Natural killer cell (primary cell): Measurements from ENCODE around the gene UTRN. TPM values are rescaled to one million over a fixed set of nuclear protein-coding genes. Genes with fewer than 3 reads are reported as not detected.

Experiments used
- ATAC-seq, 3 donors: fragments of 150-1000 bp in 2 of 3; fragments of 200-7000 bp in 1 of 3; cut with Tn5 transposase; 1 replicate in 1 of 3; 2 replicates in 2 of 3; pipeline ENCODE4 v1.10.0; 2021; ENCODE audit warnings: mild to moderate bottlenecking in 2 of 3, moderate library complexity in 2 of 3
- DNase-seq, 2 donors: peaks; one replicate each; pipeline versions ENCODE4 v3.0.0 to v3.0.0-alpha.2; 2013 to 2021; ENCODE audit warnings: mixed read lengths in 1 of 2
- H3K27ac ChIP-seq: one replicate; pipeline ENCODE4 v1.5.1; 2013; ENCODE audit warnings: mild to moderate bottlenecking, low read length
- H3K27me3 ChIP-seq: one replicate; pipeline ENCODE4 v1.6.1; 2013; ENCODE audit warnings: low read length; ENCODE audit not compliant: control insufficient read depth, insufficient read depth
- H3K36me3 ChIP-seq: one replicate; pipeline ENCODE4 v1.6.1; 2013; ENCODE audit warnings: low read length; ENCODE audit not compliant: control insufficient read depth, insufficient read depth
- H3K4me1 ChIP-seq: one replicate; pipeline ENCODE4 v1.6.1; 2013; ENCODE audit warnings: low read length; ENCODE audit not compliant: control insufficient read depth, insufficient read depth
- H3K4me3 ChIP-seq: one replicate; pipeline ENCODE4 v1.5.1; 2013; ENCODE audit warnings: low read length
- H3K9me3 ChIP-seq: one replicate; pipeline ENCODE4 v1.6.1; 2013; ENCODE audit warnings: low read length; ENCODE audit not compliant: control insufficient read depth, insufficient read depth
- H3K27ac Mint-ChIP-seq, 2 donors: one replicate each; pipeline ENCODE4 v1.8.0; 2022; ENCODE audit warnings: mild to moderate bottlenecking in 2 of 2, mixed read lengths in 2 of 2, moderate library complexity in 1 of 2
- H3K27me3 Mint-ChIP-seq, 2 donors: one replicate each; pipeline ENCODE4 v1.8.0; 2022; ENCODE audit warnings: low read depth in 2 of 2, mixed read lengths in 2 of 2
- H3K36me3 Mint-ChIP-seq: one replicate; pipeline ENCODE4 v1.8.0; 2022; ENCODE audit warnings: mixed read lengths
- H3K4me1 Mint-ChIP-seq, 2 donors: one replicate each; pipeline ENCODE4 v1.8.0; 2022; ENCODE audit warnings: mixed read lengths in 2 of 2
- H3K4me3 Mint-ChIP-seq: one replicate; pipeline ENCODE4 v1.8.0; 2022; ENCODE audit warnings: mild to moderate bottlenecking, moderate library complexity, mixed read lengths
- H3K9me3 Mint-ChIP-seq, 2 donors: one replicate each; pipeline ENCODE4 v1.8.0; 2022; ENCODE audit warnings: mixed read lengths in 2 of 2
- CTCF ChIP-seq: fragments of 200-600 bp; IDR thresholded peaks from one replicate; pipeline ENCODE4 v1.8.0; 2022; ENCODE audit warnings: antibody characterized with exemption
- WGBS: methylation state at CpG from one replicate; pipeline ENCODE4 v1.1.7; 2013; ENCODE audit warnings: missing lambda C conversion rate; ENCODE audit not compliant: insufficient coverage; 5-methylcytosine and 5-hydroxymethylcytosine counted together
- intact Hi-C: fragments of 100-400 bp; cut with micrococcal nuclease; formaldehyde crosslinking; loops from one replicate; pipeline ENCODE4 v1.14.2; 2022
- total RNA-seq, 4 donors: library from RNA; stranded (reverse); fragments of 120-200 nt in 1 of 4; gene quantifications; one replicate each; pipeline versions ENCODE4 v1.2.3 to v1.2.4, GENCODE V29; 2013 to 2022

Gene UTRN
- total RNA-seq, 3 donors from 2014 or later (not counting 1 experiment from before 2014, with no cell fraction given): 584 to 715 (median 591) TPM

DNA sequence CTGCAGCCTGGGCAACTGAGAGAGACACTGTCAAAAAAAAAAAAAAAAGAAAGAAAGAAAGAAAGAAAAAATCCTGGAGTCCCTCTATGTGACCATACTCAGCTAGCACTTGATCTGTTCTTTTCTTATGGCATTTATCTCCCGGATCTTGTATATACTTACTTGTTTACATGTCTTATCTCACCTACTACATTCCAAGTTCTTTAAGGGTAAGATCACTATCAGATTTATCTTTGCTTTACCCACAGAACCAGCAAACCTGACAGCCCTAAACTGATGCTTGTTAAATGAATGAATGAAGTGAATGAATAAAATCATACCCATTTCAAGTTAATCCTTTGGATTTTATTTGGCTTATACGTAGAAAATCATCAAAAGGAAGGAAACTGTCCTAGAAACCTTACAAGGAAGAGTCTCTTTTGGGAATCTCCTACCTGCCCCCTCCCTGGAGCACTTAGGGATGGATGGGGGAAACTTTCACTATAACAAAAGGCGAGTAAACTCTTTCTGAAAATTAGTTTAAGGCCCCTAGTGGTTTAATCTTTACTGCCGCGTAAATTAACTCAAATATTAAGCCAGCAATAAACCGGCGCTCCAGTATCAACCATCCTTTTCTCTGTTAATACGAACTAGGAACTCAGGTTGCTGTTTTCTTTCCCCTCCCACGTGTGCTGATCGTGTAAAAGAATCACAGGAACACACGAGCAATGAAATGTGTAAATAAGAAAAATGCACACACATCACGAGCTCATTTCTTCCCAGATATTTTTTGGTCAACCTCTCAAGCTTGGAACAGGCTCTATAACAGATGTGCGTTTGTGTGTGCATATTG, 1.3 kb upstream of the UTRN start:
- Mint-ChIP-seq H3K4me1 (peaks cover 34 to 43% of the 10 kb centered on the region in 2 donors), H3K4me3 (peak overlapping the region; percentile 94), H3K36me3 (no peaks in the 10 kb centered on the region), H3K27me3 (no peaks in the 10 kb centered on the region), H3K27ac (peak overlapping the region; percentile 91 to 92), H3K9me3 (no peaks in the 10 kb centered on the region)
- no peaks in the 10 kb centered on the region for H3K36me3 ChIP-seq
- TF ChIP-seq CTCF: no peak
- no peaks in the 10 kb centered on the region for H3K9me3 ChIP-seq
- intact Hi-C loops: loop anchor here (10.0 kb wide), 1 partner anchor 179 kb away; no protein-coding TSS in a partner anchor
- DNase-seq: peak in 1 of 2 donors; percentile 10
- H3K4me3 ChIP-seq: peak overlapping the region; percentile 62
- H3K4me1 ChIP-seq: peaks cover 9% of the 10 kb centered on the region
- ATAC-seq: no peak
- H3K27ac ChIP-seq: no peak overlapping the region
- no peaks in the 10 kb centered on the region for H3K27me3 ChIP-seq
- WGBS: 19% methylated on average over 7 of the region's 13 CpGs

DNA sequence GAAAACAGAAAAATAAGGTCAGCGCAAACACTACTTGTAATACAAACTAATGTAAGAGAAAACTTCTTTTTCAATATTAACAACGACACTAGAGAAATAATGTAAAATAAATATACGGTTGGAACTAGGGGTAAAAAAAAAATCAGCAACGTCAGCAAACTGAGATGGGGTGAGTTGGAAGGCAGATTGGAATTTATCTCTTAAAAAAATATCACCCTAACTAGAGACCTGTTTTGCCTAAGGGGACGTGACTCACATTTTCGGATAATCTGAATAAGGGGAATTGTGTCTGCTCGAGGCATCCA, 705 bp upstream of the UTRN start:
- H3K27ac ChIP-seq: peak overlapping the region; percentile 19
- Mint-ChIP-seq H3K4me1 (peaks cover 40 to 48% of the 10 kb centered on the region in 2 donors), H3K9me3 (no peaks in the 10 kb centered on the region), H3K36me3 (no peaks in the 10 kb centered on the region), H3K27ac (peak overlapping the region; percentile 91 to 92), H3K27me3 (no peaks in the 10 kb centered on the region), H3K4me3 (peak overlapping the region; percentile 94)
- H3K4me1 ChIP-seq: peaks cover 10% of the 10 kb centered on the region
- H3K9me3 ChIP-seq: no peaks in the 10 kb centered on the region
- intact Hi-C loops: loop anchor here (10.0 kb wide), 1 partner anchor 180 kb away; no protein-coding TSS in a partner anchor
- WGBS: 0% methylated on average over 3 of the region's 7 CpGs
- DNase-seq: no peak
- H3K4me3 ChIP-seq: peak overlapping the region; percentile 62
- H3K27me3 ChIP-seq: no peaks in the 10 kb centered on the region
- TF ChIP-seq CTCF: no peak
- no peak for ATAC-seq
- H3K36me3 ChIP-seq: no peaks in the 10 kb centered on the region

- H3K4me3 Mint-ChIP-seq: peak overlapping the region; percentile 100
- intact Hi-C loops: loop anchor here (5.0 to 10.0 kb wide), 3 partner anchors 67 to 181 kb away; no protein-coding TSS in a partner anchor
- H3K27ac Mint-ChIP-seq: peak overlapping the region; percentile 91 to 92
- no peaks in the 10 kb centered on the region for H3K36me3 ChIP-seq
- H3K27ac ChIP-seq: peak overlapping the region; percentile 1
- DNase-seq (peak in 1 of 2 donors; percentile 59), ATAC-seq (peak in 1 of 3 donors; percentile 38)
- no peaks in the 10 kb centered on the region for H3K36me3 Mint-ChIP-seq
- no peaks in the 10 kb centered on the region for H3K27me3 Mint-ChIP-seq
- TF ChIP-seq CTCF: no peak
- no peaks in the 10 kb centered on the region for H3K9me3 Mint-ChIP-seq
- 0% methylated on average over 15 of the region's 15 CpGs for WGBS
- H3K27me3 ChIP-seq: no peaks in the 10 kb centered on the region
- H3K4me1 ChIP-seq: peaks cover 13% of the 10 kb centered on the region
- no peaks in the 10 kb centered on the region for H3K9me3 ChIP-seq
- peaks cover 47 to 53% of the 10 kb centered on the region in 2 donors for H3K4me1 Mint-ChIP-seq
- H3K4me3 ChIP-seq: peak overlapping the region; percentile 62
Measured at GRCh38 chr6:144285548-144285797, 338 bp downstream of the UTRN start.
